ENCODE measurements around the gene VWA5B1. TPM values are rescaled to one million over a fixed set of nuclear protein-coding genes. Genes with fewer than 3 reads are reported as not detected.

Gene VWA5B1
- total RNA-seq, 4 donors from 2014 or later: 0.12 TPM; not detected in 3

DNA sequence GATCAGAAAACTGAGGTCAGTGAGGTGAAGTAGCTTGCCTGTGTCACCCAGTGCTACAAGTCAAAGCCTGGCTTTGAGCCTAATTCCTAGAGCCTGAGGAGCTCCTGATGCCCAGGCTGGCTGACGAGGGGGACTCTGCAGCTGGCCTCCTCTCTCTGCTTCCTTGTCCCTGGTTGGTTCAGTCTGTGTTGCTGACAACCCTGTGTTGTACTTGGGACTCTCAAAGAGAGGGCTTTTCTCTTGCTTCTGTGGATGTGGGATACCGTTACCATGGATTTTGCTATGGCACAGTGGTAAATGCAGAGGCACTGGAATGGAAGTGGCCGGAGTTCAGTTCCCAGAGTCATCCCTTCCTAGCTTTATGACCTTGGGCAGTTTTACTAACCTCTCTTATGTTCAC lies 8.0 kb downstream of the VWA5B1 start:
- H3K27ac ChIP-seq: no peak overlapping the region
- TF ChIP-seq, protein P1, sequence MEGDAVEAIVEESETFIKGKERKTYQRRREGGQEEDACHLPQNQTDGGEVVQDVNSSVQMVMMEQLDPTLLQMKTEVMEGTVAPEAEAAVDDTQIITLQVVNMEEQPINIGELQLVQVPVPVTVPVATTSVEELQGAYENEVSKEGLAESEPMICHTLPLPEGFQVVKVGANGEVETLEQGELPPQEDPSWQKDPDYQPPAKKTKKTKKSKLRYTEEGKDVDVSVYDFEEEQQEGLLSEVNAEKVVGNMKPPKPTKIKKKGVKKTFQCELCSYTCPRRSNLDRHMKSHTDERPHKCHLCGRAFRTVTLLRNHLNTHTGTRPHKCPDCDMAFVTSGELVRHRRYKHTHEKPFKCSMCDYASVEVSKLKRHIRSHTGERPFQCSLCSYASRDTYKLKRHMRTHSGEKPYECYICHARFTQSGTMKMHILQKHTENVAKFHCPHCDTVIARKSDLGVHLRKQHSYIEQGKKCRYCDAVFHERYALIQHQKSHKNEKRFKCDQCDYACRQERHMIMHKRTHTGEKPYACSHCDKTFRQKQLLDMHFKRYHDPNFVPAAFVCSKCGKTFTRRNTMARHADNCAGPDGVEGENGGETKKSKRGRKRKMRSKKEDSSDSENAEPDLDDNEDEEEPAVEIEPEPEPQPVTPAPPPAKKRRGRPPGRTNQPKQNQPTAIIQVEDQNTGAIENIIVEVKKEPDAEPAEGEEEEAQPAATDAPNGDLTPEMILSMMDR (IDR thresholded peaks at IDR 0.05): no peak
- no peak for TF ChIP-seq POLR2A (IDR thresholded peaks at IDR 0.05)
- TF ChIP-seq POLR2AphosphoS5 (IDR thresholded peaks at IDR 0.05): no peak
- no peak for TF ChIP-seq EP300 (IDR thresholded peaks at IDR 0.05)
- H3K9me3 ChIP-seq: no peaks in the 10 kb centered on the region
- WGBS, 2 donors (ENCODE audit: low coverage in 1 of 2): 83 to 89% methylated on average over 1 of the region's 3 CpGs
- no peak overlapping the region for H3K4me3 ChIP-seq
- H3K36me3 ChIP-seq: no peaks in the 10 kb centered on the region
- ATAC-seq: no peak
- H3K27me3 ChIP-seq: peaks cover 50% of the 10 kb centered on the region
- no peaks in the 10 kb centered on the region for H3K4me1 ChIP-seq

DNA sequence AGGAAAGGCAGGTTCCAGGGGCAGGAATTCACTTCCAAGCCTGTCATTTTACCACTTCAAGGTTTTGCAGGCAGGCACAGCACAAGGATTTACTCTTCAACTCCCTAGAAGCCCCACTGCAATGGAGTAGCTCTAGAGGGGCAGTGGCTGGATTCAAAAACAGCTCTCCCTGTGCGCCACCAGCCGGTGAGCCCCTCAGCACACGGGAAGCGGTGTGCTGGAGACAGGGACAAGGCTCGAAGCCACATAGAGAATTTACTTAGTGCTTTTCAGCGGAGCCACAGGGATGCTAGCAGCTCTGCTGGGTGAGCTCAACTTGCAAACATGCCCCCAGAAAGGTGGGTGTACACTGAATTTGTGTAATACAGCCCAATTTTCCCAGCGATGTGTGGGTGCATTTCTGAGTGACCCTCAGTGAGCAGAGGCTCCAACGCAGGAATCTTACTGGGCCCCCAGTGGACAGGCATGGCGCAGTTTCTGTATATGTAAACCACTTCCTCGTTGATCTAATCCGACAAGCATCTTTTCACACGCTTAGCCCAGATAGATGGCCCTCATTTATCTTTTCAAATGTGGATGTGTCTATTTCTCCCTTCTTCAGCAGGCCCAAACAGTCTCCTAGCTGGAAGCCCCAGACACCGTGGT lies 10.9 kb downstream of the VWA5B1 start:
- Histone ChIP-seq H3K27ac (no peak overlapping the region), H3K27me3 (peaks cover 42% of the 10 kb centered on the region), H3K4me3 (no peak overlapping the region), H3K4me1 (no peaks in the 10 kb centered on the region), H3K9me3 (no peaks in the 10 kb centered on the region), H3K36me3 (no peaks in the 10 kb centered on the region)
- TF ChIP-seq EP300 (IDR thresholded peaks at IDR 0.05): no peak
- TF ChIP-seq, protein P1 (IDR thresholded peaks at IDR 0.05): no peak
- ATAC-seq: no peak
- 44 to 64% methylated on average over 6 to 7 of the region's 13 CpGs for WGBS, 2 donors (ENCODE audit: low coverage in 1 of 2)

- no peak for ATAC-seq
- no peak overlapping the region for H3K4me3 ChIP-seq
- TF ChIP-seq EP300 (IDR thresholded peaks at IDR 0.05) (no peak), POLR2A (IDR thresholded peaks at IDR 0.05) (no peak), POLR2AphosphoS5 (IDR thresholded peaks at IDR 0.05) (no peak)
- TF ChIP-seq, protein P1 (IDR thresholded peaks at IDR 0.05): no peak
- no peaks in the 10 kb centered on the region for H3K4me1 ChIP-seq
- H3K9me3 ChIP-seq: no peaks in the 10 kb centered on the region
- no peaks in the 10 kb centered on the region for H3K36me3 ChIP-seq
- 30 to 56% methylated on average over 1 to 2 of the region's 2 CpGs for WGBS, 2 donors (ENCODE audit: low coverage in 1 of 2)
- H3K27me3 ChIP-seq: peaks cover 43% of the 10 kb centered on the region
- H3K27ac ChIP-seq: no peak overlapping the region
Measured at GRCh38 chr1:20302108-20302471, 11.4 kb downstream of the VWA5B1 start.

DNA sequence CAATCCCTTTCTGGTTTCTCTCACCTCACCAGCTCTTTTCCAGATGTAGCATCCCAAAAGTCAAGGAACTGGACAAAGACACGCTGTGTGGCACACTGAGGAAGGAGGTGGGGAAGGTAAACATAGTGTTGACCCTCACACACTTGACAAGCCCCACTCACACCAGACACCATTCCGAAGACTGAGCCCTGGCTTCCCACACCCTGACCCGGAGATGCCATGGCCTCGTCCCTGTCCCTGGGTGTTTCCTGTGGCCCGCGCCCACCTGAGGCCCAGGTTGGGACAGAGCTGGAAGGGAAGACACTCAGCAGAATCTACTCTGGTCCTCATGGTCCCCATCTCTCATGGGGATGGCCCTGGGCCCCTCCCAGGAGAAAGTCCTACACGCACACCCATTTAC lies 16.4 kb downstream of the VWA5B1 start:
- TF ChIP-seq, protein P1 (IDR thresholded peaks at IDR 0.05): no peak
- TF ChIP-seq POLR2AphosphoS5 (IDR thresholded peaks at IDR 0.05) (no peak), POLR2A (IDR thresholded peaks at IDR 0.05) (no peak), EP300 (IDR thresholded peaks at IDR 0.05) (no peak)
- no peak for ATAC-seq
- WGBS, 2 donors (ENCODE audit: low coverage in 1 of 2): 88% methylated on average over 4 of the region's 7 CpGs; no CpG with 5 or more reads in 1 of the 2 donors
- no peaks in the 10 kb centered on the region for H3K36me3 ChIP-seq
- no peak overlapping the region for H3K4me3 ChIP-seq
- no peaks in the 10 kb centered on the region for H3K9me3 ChIP-seq
- peaks cover 34% of the 10 kb centered on the region for H3K27me3 ChIP-seq
- H3K27ac ChIP-seq: no peak overlapping the region
- no peaks in the 10 kb centered on the region for H3K4me1 ChIP-seq

DNA sequence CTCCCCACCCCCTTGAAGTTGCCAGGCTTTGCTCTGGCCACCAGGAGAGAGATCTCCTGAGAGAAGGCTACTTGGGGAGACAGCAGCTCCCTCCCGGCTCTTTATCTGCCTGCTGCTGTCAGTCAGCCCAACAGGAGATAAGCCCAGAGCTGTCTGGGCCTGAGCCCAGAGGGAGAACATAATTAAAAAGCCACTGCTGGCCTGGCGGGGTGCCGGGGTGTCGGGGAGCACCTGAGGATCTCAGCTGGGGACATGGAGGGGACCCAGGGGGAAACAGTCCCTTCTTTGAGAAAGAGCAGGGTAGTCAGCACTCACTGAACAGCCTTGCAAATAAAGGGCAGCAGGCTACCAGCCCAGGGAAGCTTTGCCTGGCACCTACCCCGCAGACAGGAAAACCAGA lies 17.9 kb downstream of the VWA5B1 start:
- no peaks in the 10 kb centered on the region for H3K36me3 ChIP-seq
- H3K4me3 ChIP-seq: no peak overlapping the region
- no peak overlapping the region for H3K27ac ChIP-seq
- TF ChIP-seq, protein P1 (IDR thresholded peaks at IDR 0.05): no peak
- no peak for TF ChIP-seq POLR2AphosphoS5 (IDR thresholded peaks at IDR 0.05)
- no peak for TF ChIP-seq EP300 (IDR thresholded peaks at IDR 0.05)
- no peak for TF ChIP-seq POLR2A (IDR thresholded peaks at IDR 0.05)
- no peak for ATAC-seq
- peaks cover 28% of the 10 kb centered on the region for H3K27me3 ChIP-seq
- no peaks in the 10 kb centered on the region for H3K4me1 ChIP-seq
- 83% methylated on average over 1 of the region's 5 CpGs; no CpG with 5 or more reads in 1 of the 2 donors for WGBS, 2 donors (ENCODE audit: low coverage in 1 of 2)
- no peaks in the 10 kb centered on the region for H3K9me3 ChIP-seq

Data from gastroesophageal sphincter (tissue), 4 donors.